Peyer's patch (tissue), 4 donors: ENCODE measurements around the gene RAVER2.

Source experiments
- POLR2A ChIP-seq, 2 donors: fragments of 450-650 bp; IDR thresholded peaks; one replicate each; pipeline ENCODE4 v1.5.1; 2017; ENCODE audit warnings: antibody characterized with exemption in 2 of 2, mild to moderate bottlenecking in 2 of 2, moderate library complexity in 2 of 2
- TF ChIP-seq, protein P1 (sequence below), 6 experiments: fragments of 450-650 bp in 4 of 6; fragments of 200-600 bp in 2 of 6; sonication (generic) in 1 of 6; IDR thresholded peaks; one replicate each; pipeline ENCODE4 v1.5.1; 2017 to 2019; ENCODE audit warnings: antibody characterized with exemption in 6 of 6, mild to moderate bottlenecking in 3 of 6, moderate library complexity in 1 of 6

DNA sequence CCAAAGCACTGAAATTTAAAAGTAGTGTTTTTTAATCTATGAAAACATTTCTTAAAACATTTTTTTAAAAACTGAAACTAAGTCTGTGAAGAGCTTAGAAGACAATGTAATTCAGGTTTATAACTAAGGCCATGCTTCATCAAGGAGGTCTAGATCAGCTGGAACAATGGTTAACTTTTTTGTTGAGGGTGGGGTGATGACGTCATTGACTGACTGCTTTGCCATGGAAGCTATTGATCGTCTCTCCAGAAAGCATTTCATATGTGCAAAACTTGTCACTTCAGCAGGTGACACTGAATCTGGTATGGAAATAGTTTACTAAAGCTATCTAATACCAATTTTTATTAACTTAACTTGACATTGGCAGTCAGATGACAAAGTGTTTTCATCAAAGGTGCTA is 21.0 kb downstream of the RAVER2 start:
- TF ChIP-seq, protein P1, sequence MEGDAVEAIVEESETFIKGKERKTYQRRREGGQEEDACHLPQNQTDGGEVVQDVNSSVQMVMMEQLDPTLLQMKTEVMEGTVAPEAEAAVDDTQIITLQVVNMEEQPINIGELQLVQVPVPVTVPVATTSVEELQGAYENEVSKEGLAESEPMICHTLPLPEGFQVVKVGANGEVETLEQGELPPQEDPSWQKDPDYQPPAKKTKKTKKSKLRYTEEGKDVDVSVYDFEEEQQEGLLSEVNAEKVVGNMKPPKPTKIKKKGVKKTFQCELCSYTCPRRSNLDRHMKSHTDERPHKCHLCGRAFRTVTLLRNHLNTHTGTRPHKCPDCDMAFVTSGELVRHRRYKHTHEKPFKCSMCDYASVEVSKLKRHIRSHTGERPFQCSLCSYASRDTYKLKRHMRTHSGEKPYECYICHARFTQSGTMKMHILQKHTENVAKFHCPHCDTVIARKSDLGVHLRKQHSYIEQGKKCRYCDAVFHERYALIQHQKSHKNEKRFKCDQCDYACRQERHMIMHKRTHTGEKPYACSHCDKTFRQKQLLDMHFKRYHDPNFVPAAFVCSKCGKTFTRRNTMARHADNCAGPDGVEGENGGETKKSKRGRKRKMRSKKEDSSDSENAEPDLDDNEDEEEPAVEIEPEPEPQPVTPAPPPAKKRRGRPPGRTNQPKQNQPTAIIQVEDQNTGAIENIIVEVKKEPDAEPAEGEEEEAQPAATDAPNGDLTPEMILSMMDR (IDR thresholded peaks at IDR 0.05): no peak
- TF ChIP-seq POLR2A (IDR thresholded peaks at IDR 0.05): no peak
